Neural progenitor cell (in vitro differentiated cells): Measurements from ENCODE around the gene NPPB.

ENCODE experiments used
- CTCF ChIP-seq: fragments of 200-600 bp; sonication (generic); IDR thresholded peaks from 2 replicates; pipeline ENCODE4 v1.5.1; 2017; ENCODE audit warnings: antibody characterized with exemption, mild to moderate bottlenecking
- EZH2 ChIP-seq: fragments of 200-600 bp; sonication (generic); IDR thresholded peaks from 2 replicates; pipeline ENCODE4 v1.6.1; 2017; ENCODE audit warnings: antibody characterized with exemption, mild to moderate bottlenecking, moderate library complexity
- EZH2phosphoT487 ChIP-seq: fragments of 200-600 bp; sonication (generic); IDR thresholded peaks from 2 replicates; pipeline ENCODE4 v1.6.1; 2017; ENCODE audit warnings: antibody characterized with exemption

DNA sequence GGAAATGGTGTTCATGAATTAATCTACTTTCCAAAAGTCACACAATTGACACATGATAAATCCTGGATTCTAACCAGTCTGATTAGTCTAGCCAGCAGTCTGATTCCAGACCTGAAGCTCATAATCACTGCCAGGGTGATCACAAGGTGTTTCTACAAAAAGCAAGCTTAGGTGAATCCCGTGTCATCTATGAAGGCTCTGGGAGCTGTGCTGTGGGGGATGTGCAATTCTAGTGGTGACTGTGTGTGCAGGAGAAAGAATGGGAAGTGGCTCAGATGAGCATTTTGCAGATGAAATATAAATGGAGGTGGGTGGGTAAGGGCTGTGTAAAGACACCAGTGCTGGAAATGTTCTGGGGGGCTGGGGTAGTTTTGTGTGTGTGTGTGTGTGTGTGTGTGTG lies 1.8 kb upstream of the NPPB start:
- TF ChIP-seq CTCF (no peak), EZH2 (no peak), EZH2phosphoT487 (no peak)
